Measurements from ENCODE around the gene TSPAN18.
A peak's percentile ranks its signal among the peaks of the same experiment; 100 is the strongest.

The TSPAN18 gene

DNA sequence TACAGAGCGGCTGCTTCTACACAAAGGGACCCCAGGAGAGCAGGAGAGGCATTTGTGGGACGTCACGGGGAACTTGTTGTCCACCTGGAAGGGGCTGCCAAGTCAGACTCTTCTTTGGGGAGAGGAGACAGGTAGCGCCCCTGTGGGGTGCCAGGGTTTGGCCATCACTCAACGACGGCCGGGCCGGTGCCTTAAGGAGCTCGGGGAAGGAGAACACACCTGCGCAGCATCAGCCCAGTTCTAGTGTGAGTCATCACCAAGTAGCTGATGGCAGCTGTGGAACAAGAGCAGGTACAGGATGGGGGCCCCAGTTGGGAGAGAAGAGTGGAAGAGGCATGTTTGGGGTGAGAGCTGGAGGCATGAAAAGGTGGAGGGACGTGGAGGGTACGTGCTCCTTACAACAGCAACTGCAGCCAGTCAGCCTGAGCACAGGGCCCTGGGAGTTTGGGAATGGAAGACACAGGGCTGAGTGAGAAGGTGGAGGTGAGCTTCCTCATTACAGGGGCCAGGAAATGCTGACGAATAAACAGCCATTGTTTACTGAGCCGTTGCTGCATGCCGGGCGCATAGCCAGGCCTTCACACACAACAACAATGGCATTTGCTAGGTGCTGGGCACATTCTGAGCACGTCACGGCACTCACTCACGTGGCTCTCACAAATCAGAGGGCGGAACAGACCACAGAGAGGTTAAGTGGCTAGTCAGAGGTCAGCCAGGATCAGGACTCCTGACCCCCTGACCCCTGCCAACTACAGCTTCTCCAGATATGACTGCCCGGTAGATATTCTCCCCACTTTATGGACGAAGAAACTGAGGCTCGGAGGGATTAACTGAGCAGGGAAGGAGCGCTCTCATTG lies 253.0 kb downstream of the TSPAN18 start:
- peak; percentile 67 for DNase-seq (ENCODE audit: low spot score)

DNA sequence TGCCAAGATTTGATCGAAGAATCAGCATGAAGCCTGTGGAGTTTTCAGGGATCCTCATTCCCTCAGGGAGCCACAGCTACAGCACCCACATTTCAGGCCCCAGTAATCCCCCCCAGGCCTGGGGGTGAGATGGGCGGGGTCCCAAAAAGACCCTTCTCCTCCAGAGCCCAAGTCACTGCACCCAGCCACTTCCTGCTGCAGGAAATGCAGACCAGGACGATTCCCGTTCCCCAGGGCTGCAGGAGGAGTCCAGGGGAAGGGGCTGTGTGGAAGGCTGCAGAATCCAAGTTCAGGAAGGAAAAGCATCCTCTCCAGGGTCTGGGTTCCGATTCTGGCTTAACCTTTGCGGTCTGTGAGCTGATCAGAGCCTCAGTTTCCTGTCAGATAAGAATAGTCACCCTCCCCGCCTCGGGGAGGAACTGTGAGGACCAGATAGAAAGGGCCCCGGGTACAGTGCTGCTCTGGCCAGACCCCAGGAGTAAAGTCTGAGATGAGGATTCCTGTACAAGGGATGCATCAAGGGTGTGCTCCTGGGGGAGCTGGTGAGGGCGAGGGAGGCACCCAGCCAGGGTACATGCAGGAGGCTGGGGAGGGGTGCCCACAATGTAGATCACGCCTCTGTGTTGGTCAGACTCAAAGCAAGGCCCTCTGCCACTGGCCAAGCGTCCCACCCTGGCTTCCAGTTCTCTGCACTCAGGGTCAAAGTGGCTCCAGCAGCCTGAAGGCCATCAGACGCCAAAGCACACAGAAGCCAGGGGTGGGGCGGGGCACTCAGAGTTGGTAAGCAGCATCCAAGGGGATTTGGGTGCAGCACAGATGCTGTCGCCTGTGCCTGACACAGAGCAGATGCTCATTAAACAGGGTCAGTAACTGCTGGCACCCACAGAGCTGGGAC lies 254.0 kb downstream of the TSPAN18 start:
- DNase-seq (ENCODE audit: low spot score): no peak

Data from cerebellar cortex (tissue), 1 donor.